Osteocyte (in vitro differentiated cells): ENCODE measurements around the gene SALL4. TPM values are rescaled to one million over a fixed set of nuclear protein-coding genes. Genes with fewer than 3 reads are reported as not detected.
A peak's percentile ranks its signal among the peaks of the same experiment; 100 is the strongest.

ENCODE experiments used
- DNase-seq: peaks from one replicate; pipeline ENCODE4 v3.0.0; 2021; ENCODE audit warnings: mixed read lengths; ENCODE audit not compliant: unreplicated experiment; ENCODE audit errors: extremely low spot score
- H3K27ac Mint-ChIP-seq: one replicate; pipeline ENCODE4 v1.8.0; 2021; ENCODE audit warnings: mild to moderate bottlenecking, mixed read lengths; ENCODE audit not compliant: unreplicated experiment
- H3K27me3 Mint-ChIP-seq: one replicate; pipeline ENCODE4 v1.8.0; 2021; ENCODE audit warnings: mixed read lengths; ENCODE audit not compliant: unreplicated experiment
- H3K36me3 Mint-ChIP-seq: one replicate; pipeline ENCODE4 v1.8.0; 2021; ENCODE audit warnings: mixed read lengths; ENCODE audit not compliant: unreplicated experiment
- H3K4me1 Mint-ChIP-seq: one replicate; pipeline ENCODE4 v1.8.0; 2021; ENCODE audit warnings: mixed read lengths; ENCODE audit not compliant: unreplicated experiment
- H3K4me3 Mint-ChIP-seq: one replicate; pipeline ENCODE4 v1.8.0; 2021; ENCODE audit warnings: mild to moderate bottlenecking, moderate library complexity, mixed read lengths; ENCODE audit not compliant: unreplicated experiment
- H3K9me3 Mint-ChIP-seq: one replicate; pipeline ENCODE4 v1.8.0; 2021; ENCODE audit warnings: mixed read lengths; ENCODE audit not compliant: unreplicated experiment
- total RNA-seq: library from RNA; stranded (reverse); gene quantifications from 2 replicates; pipeline ENCODE4 v1.2.1, GENCODE V29; 2021
- TF ChIP-seq, protein P1 (sequence below): fragments of 200-600 bp; sonication (generic); IDR thresholded peaks from 2 replicates; pipeline ENCODE4 v1.5.0; 2021; ENCODE audit warnings: antibody characterized with exemption, mild to moderate bottlenecking, moderate library complexity

The SALL4 gene
- total RNA-seq, 1 donor from 2014 or later = 2.6 TPM

DNA sequence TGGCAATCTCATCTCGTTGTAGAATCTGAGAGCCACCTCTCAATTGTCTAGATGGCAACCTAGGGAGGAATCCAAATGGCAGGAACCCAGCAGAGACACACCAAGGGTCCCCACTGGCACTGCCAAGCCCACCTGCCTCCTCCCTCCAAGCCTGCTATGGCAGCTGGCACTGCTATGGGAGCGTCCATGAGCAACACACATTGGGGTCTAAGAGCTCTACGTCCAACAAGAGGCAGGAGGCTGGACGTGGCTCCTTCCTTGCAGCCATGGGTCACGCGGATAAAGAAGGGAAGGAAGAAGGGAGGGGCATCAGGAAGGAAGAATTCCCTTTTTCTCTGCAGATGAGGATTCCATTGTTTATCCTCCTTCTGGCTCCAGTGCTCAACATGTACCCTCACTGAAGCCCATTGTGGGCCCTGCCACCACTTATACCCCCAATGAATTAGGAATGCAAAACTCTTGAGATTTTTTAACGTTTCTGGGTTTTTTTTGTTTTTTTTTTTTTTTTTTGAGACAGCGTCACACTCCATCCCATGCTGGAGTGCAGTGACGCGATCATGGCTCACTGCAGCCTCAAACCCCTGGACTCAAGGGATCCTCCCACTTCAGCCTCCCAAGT is 51.4 kb downstream of the SALL4 start:
- TF ChIP-seq, protein P1, sequence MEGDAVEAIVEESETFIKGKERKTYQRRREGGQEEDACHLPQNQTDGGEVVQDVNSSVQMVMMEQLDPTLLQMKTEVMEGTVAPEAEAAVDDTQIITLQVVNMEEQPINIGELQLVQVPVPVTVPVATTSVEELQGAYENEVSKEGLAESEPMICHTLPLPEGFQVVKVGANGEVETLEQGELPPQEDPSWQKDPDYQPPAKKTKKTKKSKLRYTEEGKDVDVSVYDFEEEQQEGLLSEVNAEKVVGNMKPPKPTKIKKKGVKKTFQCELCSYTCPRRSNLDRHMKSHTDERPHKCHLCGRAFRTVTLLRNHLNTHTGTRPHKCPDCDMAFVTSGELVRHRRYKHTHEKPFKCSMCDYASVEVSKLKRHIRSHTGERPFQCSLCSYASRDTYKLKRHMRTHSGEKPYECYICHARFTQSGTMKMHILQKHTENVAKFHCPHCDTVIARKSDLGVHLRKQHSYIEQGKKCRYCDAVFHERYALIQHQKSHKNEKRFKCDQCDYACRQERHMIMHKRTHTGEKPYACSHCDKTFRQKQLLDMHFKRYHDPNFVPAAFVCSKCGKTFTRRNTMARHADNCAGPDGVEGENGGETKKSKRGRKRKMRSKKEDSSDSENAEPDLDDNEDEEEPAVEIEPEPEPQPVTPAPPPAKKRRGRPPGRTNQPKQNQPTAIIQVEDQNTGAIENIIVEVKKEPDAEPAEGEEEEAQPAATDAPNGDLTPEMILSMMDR = no peak
- peaks cover 48% of the 10 kb centered on the region for H3K4me1 Mint-ChIP-seq

DNA sequence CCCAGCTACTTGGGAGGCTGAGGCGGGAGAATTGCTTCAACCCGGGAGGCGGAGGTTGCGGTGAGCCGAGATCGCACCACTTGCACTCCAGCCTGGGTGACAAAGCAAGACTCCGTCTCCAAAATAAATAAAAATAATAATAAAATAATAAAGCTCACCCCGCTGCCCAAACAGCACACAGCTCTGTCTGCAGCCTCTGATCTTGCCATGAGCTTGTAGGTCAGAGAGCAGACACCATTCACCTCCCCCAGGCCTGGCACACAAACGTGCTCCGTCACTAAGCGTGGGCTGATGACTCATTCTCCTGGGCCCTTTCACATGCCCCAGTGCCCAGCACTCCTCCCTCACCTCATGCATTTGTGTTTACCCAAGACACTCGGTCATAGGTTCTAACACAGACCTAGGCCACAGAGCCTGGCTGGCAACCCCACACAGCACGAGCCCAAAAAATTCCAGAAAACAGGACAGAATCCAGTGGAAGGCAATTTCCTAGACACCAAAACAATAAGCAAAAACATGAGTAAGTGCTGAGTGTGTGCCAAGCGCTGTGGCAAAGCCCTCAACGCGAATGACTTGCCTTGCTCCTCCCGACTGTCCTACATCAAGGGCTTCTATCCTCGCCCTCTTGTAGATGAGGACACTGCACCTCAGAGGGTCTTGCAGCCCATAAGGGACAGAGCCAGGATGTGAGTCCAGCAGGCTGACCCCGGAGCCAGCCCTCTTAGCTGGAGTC is 52.1 kb downstream of the SALL4 start:
- H3K9me3 Mint-ChIP-seq = no peaks in the 10 kb centered on the region
- peak overlapping the region; percentile 89 for H3K27ac Mint-ChIP-seq
- TF ChIP-seq, protein P1 = no peak
- H3K4me1 Mint-ChIP-seq = peaks cover 50% of the 10 kb centered on the region
- no peaks in the 10 kb centered on the region for H3K36me3 Mint-ChIP-seq
- no peaks in the 10 kb centered on the region for H3K27me3 Mint-ChIP-seq
- no peak for DNase-seq
- H3K4me3 Mint-ChIP-seq = peak overlapping the region; percentile 4

More for the DNA sequence above, 51.4 kb downstream of the SALL4 start:
- Mint-ChIP-seq H3K27me3 (no peaks in the 10 kb centered on the region), H3K9me3 (no peaks in the 10 kb centered on the region), H3K4me3 (no peak overlapping the region), H3K27ac (peak overlapping the region; percentile 89), H3K36me3 (no peaks in the 10 kb centered on the region)
- no peak for DNase-seq

DNA sequence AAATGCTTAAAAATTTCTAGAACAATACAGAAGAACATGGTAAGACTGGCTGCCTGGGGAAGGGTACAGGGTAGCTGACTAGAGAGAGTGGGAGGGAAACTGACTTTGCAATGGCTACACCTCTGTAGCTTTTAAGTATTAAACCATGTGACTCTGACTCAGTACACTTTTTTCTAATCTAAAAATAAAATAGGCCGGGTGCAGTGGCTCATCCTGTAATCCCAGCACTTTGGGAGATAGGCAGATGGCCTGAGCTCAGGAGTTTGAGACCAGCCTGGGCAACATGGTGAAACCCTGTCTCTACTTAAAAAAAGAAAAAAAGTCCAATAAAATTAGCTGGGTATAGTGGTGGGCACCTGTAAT is 52.7 kb downstream of the SALL4 start:
- no peak for DNase-seq
- H3K4me1 Mint-ChIP-seq = peaks cover 50% of the 10 kb centered on the region
- no peak overlapping the region for H3K4me3 Mint-ChIP-seq
- no peaks in the 10 kb centered on the region for H3K9me3 Mint-ChIP-seq
- no peaks in the 10 kb centered on the region for H3K36me3 Mint-ChIP-seq
- H3K27ac Mint-ChIP-seq = peak overlapping the region; percentile 61
- TF ChIP-seq, protein P1 = no peak
- no peaks in the 10 kb centered on the region for H3K27me3 Mint-ChIP-seq

DNA sequence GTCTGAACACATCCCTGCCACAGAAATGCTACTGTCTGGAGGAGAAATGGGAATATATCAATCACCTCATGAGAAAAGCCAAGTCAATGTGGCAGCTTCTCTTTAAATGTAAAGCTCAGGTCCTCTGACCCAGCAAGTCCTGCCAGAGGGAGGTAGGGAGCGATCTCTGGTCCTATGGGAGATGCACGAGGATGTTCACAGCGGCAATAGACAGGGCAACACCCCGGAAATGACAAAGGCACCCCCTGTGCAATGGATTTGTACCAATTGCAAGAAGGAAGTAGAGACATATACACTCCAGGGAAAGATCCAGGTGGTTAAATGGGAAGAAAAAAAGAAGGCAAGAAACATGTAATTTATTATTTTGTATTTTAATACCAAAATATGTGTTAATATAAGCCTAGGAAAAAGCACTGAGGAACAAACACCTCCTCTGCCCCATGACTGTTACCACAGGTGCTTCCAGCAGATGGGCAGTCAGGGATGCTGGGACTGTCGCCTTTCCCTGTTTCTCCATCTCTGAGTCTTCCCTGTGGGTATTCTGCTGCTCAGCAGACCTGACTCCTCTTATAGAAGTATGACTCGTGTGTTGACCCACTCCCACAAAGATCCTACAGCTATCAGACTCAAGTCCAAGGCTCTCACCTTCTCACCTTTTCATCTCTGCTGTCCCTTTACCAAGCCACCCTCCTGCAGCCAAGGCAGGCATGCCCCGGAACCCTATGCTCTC is 55.0 kb downstream of the SALL4 start:
- H3K4me3 Mint-ChIP-seq = no peak overlapping the region
- H3K27ac Mint-ChIP-seq = peak overlapping the region; percentile 1
- TF ChIP-seq, protein P1 = no peak
- H3K36me3 Mint-ChIP-seq = no peaks in the 10 kb centered on the region
- H3K27me3 Mint-ChIP-seq = no peaks in the 10 kb centered on the region
- peaks cover 57% of the 10 kb centered on the region for H3K4me1 Mint-ChIP-seq
- H3K9me3 Mint-ChIP-seq = no peaks in the 10 kb centered on the region
- no peak for DNase-seq

DNA sequence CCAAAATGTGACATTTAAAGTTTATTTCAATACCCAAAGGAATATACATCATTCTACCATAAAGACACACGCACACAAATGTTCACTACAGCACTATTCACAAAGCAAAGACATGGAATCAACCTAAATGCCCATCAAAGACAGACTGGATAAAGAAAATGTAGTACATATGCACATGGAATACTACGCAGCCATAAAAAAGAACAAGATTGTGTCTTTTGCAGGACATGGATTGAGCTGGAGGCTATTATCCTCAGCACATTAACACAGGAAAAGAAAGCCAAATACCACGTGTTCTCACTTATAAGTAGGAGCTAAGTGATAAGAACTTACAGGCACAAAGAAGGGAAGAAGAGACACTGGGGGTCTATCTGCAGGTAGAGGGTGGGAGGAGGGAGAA is 56.5 kb downstream of the SALL4 start:
- no peaks in the 10 kb centered on the region for H3K27me3 Mint-ChIP-seq
- no peaks in the 10 kb centered on the region for H3K9me3 Mint-ChIP-seq
- no peak overlapping the region for H3K4me3 Mint-ChIP-seq
- H3K27ac Mint-ChIP-seq = no peak overlapping the region
- H3K4me1 Mint-ChIP-seq = peaks cover 54% of the 10 kb centered on the region
- TF ChIP-seq, protein P1 = no peak
- H3K36me3 Mint-ChIP-seq = no peaks in the 10 kb centered on the region
- no peak for DNase-seq
